NCI-H460 (cell line): ENCODE results near the gene SEC61G. TPM values are rescaled to one million over a fixed set of nuclear protein-coding genes. Genes with fewer than 3 reads are reported as not detected.

Experiments used
- DNase-seq: peaks from one replicate; pipeline ENCODE4 v3.0.0-alpha.2; 2016; ENCODE audit warnings: low read depth; ENCODE audit errors: extremely low read depth
- total RNA-seq: library from RNA; depleted of rRNA; stranded (reverse); fragments of >200 nt; shearing (Covaris generic); gene quantifications from 2 replicates; pipeline ENCODE4 v1.2.3, GENCODE V29; 2014

Gene SEC61G
- total RNA-seq, 1 experiment from 2014 or later = 141 TPM

DNA sequence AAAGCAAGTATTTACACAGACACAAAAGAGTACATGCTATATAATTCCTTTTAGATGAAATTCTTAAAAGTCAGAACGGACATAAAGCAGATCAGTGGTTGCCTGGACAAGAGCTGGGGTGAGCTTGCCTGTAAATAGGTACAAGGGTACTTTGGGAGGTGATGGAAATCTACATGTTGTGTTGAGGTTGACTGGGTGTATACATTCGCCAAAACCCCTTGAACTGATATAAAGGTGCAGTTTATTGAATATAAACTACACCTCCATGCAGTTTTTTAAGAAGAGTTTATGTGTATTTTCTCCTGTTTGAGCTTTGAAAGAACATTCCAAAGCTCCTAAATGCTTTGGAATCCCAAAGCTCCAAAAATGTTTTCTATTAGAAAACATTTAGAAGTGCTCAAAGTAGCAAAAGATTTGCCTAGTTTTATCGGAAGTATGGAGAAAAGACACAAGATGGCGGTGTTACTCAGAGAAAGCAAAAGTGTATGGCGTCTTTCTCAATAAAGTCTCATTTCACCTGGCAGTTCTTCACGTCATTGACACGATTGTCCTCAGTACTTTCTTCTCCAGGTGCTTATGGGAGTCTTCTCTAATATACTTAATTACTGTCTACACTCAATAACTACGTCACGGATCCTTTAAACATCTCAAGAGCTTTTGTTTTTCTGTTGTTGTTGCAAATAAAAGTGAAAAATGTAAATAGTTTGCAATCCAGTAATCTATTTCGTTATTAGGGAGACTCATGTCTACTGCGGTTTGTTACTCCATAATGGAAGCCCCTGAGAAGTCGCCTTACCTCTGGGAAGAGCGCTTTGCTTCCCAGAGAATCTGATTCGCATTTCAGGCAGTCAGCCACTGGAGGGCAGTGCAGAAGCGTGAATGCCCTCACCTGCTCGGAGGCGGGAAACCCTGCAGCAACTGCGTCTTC lies 14.7 kb upstream of the SEC61G start:
- DNase-seq = peak; percentile 65

DNA sequence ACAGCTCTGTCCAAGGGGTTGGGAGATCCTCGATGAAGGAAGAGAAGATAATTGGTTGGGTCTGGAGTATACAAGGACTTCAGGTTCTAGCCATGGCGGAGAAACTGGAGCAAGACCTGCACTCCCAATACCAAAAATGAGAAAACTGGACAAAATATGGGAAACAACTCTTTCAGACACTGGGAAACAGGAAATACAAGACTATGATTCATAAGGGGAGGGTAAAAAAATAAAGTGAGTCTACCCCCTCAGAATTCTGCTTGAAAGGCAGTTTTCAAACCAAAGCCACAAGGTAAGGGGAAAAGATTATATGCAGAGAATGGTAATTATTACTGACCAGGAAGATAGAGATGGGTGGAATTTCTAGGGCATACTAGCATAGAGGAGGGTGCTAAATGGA lies 10.2 kb upstream of the SEC61G start:
- no peak for DNase-seq

GRCh38 chr7:54764861-54765260 lies 5.8 kb upstream of the SEC61G start:
- DNase-seq = no peak

DNA sequence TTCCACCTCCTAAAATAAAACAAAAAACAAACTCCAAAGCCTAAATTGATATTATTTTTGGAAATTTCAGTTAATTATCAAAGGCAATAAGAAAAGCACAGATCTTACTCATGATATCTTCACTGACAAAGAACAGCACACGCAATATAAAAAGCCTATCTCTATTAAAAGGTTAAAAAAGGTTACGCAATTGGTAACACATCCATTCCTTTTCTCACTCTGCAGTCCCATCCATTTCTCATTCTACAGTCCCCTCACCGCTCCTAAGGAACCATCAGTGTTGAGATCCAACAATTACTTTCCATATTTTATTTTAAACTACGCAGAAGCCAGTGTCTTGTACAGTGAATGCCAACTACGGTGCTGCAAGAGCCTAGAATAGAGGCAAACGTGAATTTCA lies 1.3 kb downstream of the SEC61G start:
- no peak for DNase-seq

DNA sequence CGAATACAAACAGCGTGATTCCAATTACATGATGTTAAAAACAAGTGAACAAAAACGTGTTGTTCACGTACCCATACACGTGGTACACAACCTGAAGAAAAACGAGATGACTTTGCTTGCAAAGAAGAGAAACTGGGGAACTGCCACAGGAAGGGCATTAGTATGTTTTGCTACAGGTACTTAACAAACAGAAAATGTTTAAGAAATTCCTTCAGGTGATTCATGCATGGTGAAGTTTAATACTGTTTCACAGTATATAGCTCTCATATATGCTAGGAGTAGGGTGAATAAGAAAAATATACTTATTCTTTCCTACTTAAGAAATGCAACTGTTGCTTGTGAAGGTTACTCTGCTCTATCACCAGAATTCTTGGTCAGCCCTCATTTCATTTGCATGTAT lies 9.8 kb downstream of the SEC61G start:
- DNase-seq = no peak

DNA sequence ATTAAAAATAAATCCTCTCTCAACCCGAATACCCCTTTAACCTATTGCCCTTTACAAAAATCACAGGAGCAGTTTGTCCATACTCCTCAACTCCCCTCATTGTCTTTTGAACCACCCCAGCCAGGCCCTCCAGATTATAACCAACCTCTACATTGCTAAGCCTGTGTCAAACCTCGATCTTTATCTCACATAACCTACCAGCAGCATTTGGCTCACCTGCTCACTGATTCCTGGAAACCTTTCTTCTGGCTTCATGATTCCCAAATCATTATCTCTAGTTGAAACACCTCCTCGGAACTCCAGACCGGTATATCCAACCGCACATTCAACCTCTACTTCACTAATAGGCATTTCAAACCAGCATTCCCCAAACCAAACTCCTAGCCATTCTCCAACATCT lies 11.8 kb downstream of the SEC61G start:
- no peak for DNase-seq

DNA sequence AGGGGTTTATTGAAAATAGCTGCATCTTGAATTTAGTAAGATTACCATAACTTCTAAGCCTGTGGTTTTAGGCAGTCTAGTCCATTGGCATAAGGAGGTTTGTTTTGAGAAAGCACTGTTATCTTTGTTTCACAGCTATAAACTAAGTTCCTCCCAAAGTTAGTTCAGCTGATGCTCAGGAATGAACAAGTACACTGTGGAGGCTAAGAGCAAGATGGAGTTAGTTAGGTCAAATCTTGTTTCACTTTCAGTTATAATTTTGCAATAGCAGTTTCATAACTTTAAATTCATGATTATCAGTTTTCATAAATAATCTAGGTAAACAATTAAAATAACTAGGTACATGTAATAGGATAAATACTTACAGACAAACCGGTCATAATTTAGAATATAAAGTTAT lies 15.4 kb downstream of the SEC61G start:
- DNase-seq = no peak

DNA sequence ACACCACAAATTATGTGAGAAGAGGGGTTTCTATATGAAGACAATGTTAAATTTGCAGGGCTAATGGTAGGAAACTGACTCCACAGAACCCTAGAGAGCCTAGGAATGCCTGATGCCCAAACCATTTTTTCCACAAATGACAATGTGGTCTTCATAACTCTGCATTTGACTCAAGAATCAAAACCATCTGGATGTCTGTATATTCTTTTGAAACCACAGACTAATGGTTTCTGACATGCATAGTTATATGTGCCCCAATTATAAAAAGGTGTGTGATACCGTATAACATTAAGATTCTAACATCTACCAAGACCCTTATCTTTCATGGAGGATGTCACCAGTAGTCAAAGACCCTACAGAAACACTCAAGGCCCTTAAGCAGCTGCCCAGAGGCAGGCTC lies 20.3 kb downstream of the SEC61G start:
- no peak for DNase-seq

DNA sequence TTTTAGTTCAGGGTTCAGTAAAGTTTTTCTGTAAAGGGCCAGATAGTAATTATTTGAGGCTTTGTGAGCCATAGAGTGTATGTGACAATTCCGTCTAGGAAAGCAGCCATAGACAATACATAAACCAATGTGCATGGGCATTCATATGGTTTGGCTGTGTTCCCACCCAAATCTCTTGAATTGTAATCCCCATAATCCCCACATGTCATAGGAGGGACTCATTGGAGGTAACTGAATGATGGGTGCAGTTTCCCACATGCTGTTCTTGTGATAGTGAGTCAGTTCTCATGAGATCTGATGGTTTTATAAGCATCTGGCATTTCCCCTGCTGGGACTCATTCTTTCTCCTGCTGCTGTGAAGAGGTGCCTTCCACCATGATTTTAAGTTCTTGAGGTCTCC lies 29.9 kb downstream of the SEC61G start:
- DNase-seq = no peak

DNA sequence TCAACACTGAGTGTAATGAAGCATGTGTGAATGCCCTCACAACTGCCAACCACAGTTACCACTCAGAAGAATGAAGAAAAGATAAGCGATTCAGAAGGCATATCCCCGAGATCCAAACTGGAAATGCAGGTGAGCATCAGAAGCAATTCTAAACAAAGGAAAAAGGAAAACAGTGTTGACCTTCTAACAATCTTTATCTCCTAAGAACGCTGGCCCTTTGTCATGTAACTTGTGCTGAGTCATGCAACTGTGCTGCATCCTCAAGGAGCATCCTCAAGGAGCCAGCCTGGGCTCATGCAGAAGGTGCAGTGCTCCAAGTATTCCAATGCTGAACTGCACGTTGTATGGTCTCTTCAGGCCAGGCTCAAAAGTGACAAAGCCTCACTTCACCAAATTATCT lies 30.6 kb downstream of the SEC61G start:
- DNase-seq = no peak

DNA sequence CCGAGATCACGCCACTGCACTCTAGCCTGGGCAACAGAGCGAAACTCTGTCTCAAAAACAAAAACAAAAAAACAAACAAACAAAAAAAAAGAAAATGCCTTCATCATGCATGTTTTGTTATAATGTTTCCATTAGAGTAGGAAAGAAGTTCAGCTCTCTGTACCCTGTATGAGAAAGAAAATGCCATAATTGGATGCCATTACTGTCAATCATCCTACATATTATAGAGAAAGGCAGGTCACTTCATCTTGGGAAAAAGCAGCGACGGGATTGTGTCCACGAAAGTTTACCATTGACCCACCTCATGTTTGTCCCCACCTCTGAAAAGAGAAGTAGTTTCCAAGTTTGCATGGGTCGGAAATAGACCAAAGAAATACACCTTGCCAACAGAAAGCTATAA lies 33.8 kb downstream of the SEC61G start:
- DNase-seq = peak; percentile 19

DNA sequence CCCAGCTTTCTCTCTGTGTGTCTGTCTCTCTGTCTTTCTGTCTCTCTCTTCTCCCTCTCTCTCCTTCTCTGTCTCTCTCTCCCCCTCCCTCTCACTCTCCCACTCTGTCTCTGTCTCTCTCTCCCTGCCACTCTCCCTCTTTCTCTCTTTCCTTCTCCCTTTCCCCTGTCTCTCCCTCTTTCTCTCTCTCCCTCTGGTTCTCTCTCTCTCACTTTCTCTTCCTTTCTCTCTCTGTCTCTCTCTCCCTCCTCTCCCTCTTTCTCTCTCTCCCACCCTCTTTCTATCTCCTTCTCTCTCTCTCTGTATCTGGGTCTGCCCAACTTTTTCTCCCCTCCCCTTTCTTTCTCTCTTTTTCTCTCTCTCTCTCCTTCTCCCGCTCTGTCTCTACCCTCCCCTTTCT lies 36.5 kb downstream of the SEC61G start:
- no peak for DNase-seq

GRCh38 chr7:54722026-54722425 lies 37.0 kb downstream of the SEC61G start:
- no peak for DNase-seq

DNA sequence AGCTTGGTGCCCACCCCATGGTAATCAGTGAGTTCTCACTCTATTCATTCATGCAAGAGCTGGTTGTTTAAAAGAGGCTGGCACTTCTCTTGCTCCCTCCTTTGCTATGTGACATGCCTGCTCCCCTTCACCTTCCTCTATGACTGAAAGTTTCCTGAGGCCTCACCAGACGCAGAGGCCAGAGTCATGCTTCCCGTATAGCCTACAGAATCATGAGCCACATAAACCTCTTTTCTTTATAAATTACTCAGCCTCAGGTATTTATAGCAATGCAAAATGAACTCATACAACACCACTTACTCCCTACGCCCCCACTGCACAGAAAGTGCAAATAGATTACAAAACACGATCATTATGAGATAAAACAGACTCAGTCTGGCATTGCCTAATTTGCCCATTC lies 39.0 kb downstream of the SEC61G start:
- no peak for DNase-seq

GRCh38 chr7:54719425-54719824 lies 39.6 kb downstream of the SEC61G start:
- DNase-seq = no peak

DNA sequence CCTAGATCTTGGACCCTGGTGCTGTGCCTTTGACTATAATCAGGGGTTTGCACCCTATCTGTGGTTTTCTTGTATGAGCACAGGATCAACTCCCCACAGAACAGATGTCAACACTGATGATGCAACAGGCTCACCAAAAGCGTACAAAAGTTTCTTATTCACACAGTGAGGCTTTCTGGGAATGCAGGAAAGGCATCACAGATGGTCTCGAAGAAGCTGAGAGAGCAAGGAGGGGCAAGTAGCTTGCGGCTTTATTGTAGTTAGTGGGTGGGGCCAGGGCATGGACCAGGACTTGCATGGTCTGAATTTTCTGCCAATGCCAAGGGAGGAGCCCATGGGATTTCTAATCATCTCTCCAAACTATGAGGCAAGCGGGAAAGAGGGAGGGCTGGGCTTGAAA lies 46.2 kb downstream of the SEC61G start:
- no peak for DNase-seq

DNA sequence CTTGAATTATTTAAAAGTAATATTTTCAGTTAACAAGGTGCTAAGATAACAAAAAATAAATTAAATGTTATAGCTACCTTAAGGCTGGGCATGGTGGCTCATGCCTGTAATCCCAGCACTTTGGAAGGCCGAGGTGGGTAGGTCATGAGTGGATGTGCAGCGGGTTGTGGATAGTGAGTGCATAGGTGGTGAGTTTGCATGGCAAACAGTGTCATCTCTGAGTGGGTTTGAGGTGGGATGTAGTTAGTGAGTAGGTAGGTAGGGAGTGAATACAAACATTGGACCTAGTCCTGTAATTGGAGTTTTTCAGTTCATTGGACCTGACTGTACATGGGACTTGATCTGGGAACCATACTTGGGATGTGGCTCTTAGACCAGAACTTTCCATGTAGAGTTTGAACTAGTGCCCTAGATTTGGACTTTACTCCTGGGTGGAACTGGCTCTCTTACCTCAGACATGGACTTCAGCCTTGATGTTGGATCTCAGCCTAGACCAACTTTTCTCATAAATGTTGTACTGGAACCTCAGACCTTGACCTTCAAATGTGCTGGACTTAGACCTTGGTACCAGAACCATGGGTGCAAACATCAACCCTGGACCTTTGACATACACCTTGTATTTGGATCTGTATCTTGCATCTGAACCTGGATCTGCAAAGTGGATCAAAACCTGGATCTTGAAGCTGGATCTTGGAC lies 47.0 kb downstream of the SEC61G start:
- no peak for DNase-seq

GRCh38 chr7:54709283-54709682 lies 49.7 kb downstream of the SEC61G start:
- no peak for DNase-seq

DNA sequence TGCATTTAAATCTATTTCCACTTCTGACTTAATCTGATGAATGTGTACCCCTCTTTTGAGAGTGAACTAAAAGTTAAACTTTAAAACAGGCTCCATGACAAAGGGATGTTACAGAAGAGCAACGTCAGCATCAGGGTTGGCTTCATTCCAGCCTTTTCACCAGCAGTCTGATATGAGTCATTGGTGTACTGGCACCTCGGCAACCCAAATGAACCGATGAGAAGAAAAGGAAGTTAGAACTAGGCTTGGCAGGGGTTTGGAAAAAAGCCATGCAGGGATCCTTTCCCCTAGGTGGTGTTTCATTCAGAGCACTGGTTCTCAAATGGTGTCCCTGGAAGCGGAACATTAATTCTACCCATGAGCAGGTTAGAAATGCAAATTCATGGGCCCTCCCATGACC lies 53.6 kb downstream of the SEC61G start:
- DNase-seq = peak; percentile 26

DNA sequence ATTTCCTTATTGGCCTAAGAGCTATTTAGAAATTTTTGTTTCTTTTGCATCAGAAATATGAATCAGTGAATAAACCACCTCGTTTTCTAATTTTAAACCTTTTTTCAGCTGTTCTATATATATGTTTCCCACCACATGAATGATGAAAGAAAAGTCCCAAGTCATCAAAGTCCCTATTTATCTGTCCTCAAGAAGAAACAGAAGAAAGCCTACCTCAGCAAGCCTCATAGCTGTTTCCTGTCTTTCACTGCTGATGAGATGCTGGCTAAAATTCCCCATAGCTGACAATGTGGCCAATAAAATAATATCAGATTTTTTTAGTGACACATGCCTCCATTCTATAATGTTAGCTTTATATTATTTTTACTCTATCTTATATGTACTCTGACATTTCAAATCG lies 54.2 kb downstream of the SEC61G start:
- DNase-seq = no peak
